ENCODE results near the gene KATNB1.

- TF ChIP-seq CTCF (IDR thresholded peaks at IDR 0.05) (no peak), REST (IDR thresholded peaks at IDR 0.05; ENCODE audit: insufficient read depth in 1 of 2, low read depth in 2 of 2, low read length in 1 of 2) (no peak)
These were observed 13.6 kb downstream of the KATNB1 start for GRCh38 chr16:57749101-57749692.
